Suprapubic skin (tissue), 4 donors: ENCODE results near the gene RAB27B.

Source experiments
- CTCF ChIP-seq, 2 donors: fragments of 200-600 bp in 1 of 2; fragments of 450-650 bp in 1 of 2; sonication (generic) in 1 of 2; IDR thresholded peaks; one replicate each; pipeline ENCODE4 v1.5.1; 2016 to 2019; ENCODE audit warnings: antibody characterized with exemption in 2 of 2, mild to moderate bottlenecking in 1 of 2, moderate library complexity in 1 of 2
- POLR2A ChIP-seq, 2 donors: fragments of 450-650 bp; IDR thresholded peaks; one replicate each; pipeline ENCODE4 v1.6.1; 2017; ENCODE audit warnings: antibody characterized with exemption in 2 of 2, mild to moderate bottlenecking in 2 of 2, moderate library complexity in 2 of 2
- POLR2AphosphoS5 ChIP-seq, 3 donors: sonication (generic); formaldehyde crosslinking; IDR thresholded peaks; one replicate each; pipeline ENCODE4 v1.6.1; 2017; ENCODE audit warnings: antibody characterized with exemption in 3 of 3

GRCh38 chr18:54883816-54884604 lies 55.7 kb downstream of the RAB27B start:
- TF ChIP-seq CTCF (IDR thresholded peaks at IDR 0.05): no peak
- no peak for TF ChIP-seq POLR2A (IDR thresholded peaks at IDR 0.05)
- TF ChIP-seq POLR2AphosphoS5 (IDR thresholded peaks at IDR 0.05): no peak
